HCT116 (cell line): ENCODE measurements around the gene TCF7. TPM values are rescaled to one million over a fixed set of nuclear protein-coding genes. Genes with fewer than 3 reads are reported as not detected.

Experiments used
- ATAC-seq: fragments of 200-7000 bp; cut with Tn5 transposase; 2 replicates; pipeline ENCODE4 v1.9.1; 2020; ENCODE audit warnings: mild to moderate bottlenecking, moderate library complexity
- BruUV-seq: library from RNA; stranded (reverse); fragments of 400-500 nt; replicated peaks from 2 replicates; lab custom pipeline; 2021; lab: Mats Ljungman, UMichigan
- CTCF ChIA-PET: fragments of 300-600 bp; sonication (Branson Sonifier 250); formaldehyde crosslinking; loops from one replicate; lab custom pipeline; 2021; ENCODE audit warnings: antibody characterized with exemption; lab: Charles Lee
- POLR2A ChIA-PET: fragments of 300-600, 350-600 bp; sonication (Branson Sonifier 250); formaldehyde crosslinking; loops from one replicate; lab custom pipeline; 2021; ENCODE audit warnings: antibody characterized with exemption; lab: Charles Lee
- RAD21 ChIA-PET, 2 experiments: fragments of 300-600 bp; sonication (Branson Sonifier 250); formaldehyde crosslinking; loops; one replicate each; lab custom pipeline; 2023; ENCODE audit warnings: low total read pairs in 2 of 2; ENCODE audit not compliant: uncharacterized antibody in 2 of 2, unreplicated experiment in 2 of 2, low non-redundant PET in 1 of 2; lab: Charles Lee
- DNase-seq: peaks from one replicate; pipeline ENCODE4 v3.0.0-alpha.2; 2010; ENCODE audit warnings: low read depth, low spot score
- H2AFZ ChIP-seq: fragments of 200-600 bp; shearing (Covaris generic), sonication (generic); 2 replicates; pipeline ENCODE4 v1.6.1; 2017; ENCODE audit warnings: low read depth, mixed run types, mixed read lengths, antibody characterized with exemption, low read length; ENCODE audit not compliant: poor library complexity, severe bottlenecking
- H3K27ac ChIP-seq: 2 replicates; pipeline ENCODE4 v1.5.1; 2012; ENCODE audit warnings: low read depth, low read length
- H3K27me3 ChIP-seq: fragments of 200-600 bp; sonication (generic); 2 replicates; pipeline ENCODE4 v1.6.1; 2016; ENCODE audit warnings: mixed run types, low read length, mixed read lengths; ENCODE audit not compliant: insufficient read depth
- H3K36me3 ChIP-seq, 2 experiments: fragments of 200-500 bp in 1 of 2; fragments of 200-600 bp in 1 of 2; sonication (Bioruptor generic) in 1 of 2; sonication (generic) in 1 of 2; 2 replicates each; pipeline versions ENCODE4 v1.5.1 to v1.6.1; 2014 to 2016; ENCODE audit warnings: low read length in 2 of 2, inconsistent platforms in 1 of 2, mixed read lengths in 1 of 2, mixed run types in 1 of 2; ENCODE audit not compliant: insufficient read depth in 2 of 2, control insufficient read depth in 1 of 2
- H3K4me1 ChIP-seq, 2 experiments: fragments of 200-600 bp in 1 of 2; sonication (generic) in 1 of 2; 2 replicates each; pipeline versions ENCODE4 v1.5.1 to v1.6.1; 2012 to 2017; ENCODE audit warnings: low read length in 2 of 2, inconsistent platforms in 1 of 2, mild to moderate bottlenecking in 1 of 2, mixed read lengths in 1 of 2, mixed run types in 1 of 2, moderate library complexity in 1 of 2; ENCODE audit not compliant: insufficient read depth in 2 of 2, control insufficient read depth in 1 of 2
- H3K4me2 ChIP-seq: fragments of 200-600 bp; sonication (generic); 2 replicates; pipeline ENCODE4 v1.6.1; 2017; ENCODE audit warnings: mixed run types, low read length, mixed read lengths
- H3K4me3 ChIP-seq, 2 experiments: fragments of 200-600 bp in 1 of 2; sonication (generic) in 1 of 2; replicated peaks in 1 of 2; 2 replicates each; pipeline ENCODE4 v1.5.1; 2011 to 2016; ENCODE audit warnings: low read length in 2 of 2, control low read depth in 1 of 2, low read depth in 1 of 2, mild to moderate bottlenecking in 1 of 2, mixed read lengths in 1 of 2, mixed run types in 1 of 2
- H3K79me2 ChIP-seq: fragments of 200-600 bp; sonication (generic); 2 replicates; pipeline ENCODE4 v1.6.1; 2017; ENCODE audit warnings: mild to moderate bottlenecking, mixed run types, low read length, moderate library complexity, mixed read lengths; ENCODE audit not compliant: insufficient read depth
- H3K9ac ChIP-seq: fragments of 200-600 bp; sonication (generic); 2 replicates; pipeline ENCODE4 v1.6.1; 2016; ENCODE audit warnings: low read length, mixed read lengths
- H3K9me2 ChIP-seq: fragments of 200-600 bp; sonication (generic), shearing (Covaris generic); 2 replicates; pipeline ENCODE4 v1.6.1; 2017; ENCODE audit warnings: mixed run types, mild to moderate bottlenecking, moderate library complexity; ENCODE audit not compliant: insufficient read depth
- H3K9me3 ChIP-seq, 2 experiments: fragments of 200-500 bp in 1 of 2; fragments of 200-600 bp in 1 of 2; sonication (Bioruptor generic) in 1 of 2; sonication (generic) in 1 of 2; 2 replicates each; pipeline ENCODE4 v1.6.1; 2014 to 2017; ENCODE audit warnings: low read length in 2 of 2, mixed read lengths in 2 of 2, inconsistent platforms in 1 of 2, low read depth in 1 of 2, mild to moderate bottlenecking in 1 of 2, mixed run types in 1 of 2, moderate library complexity in 1 of 2; ENCODE audit not compliant: control insufficient read depth in 1 of 2, insufficient read depth in 1 of 2
- H4K20me1 ChIP-seq: fragments of 200-600 bp; sonication (generic), shearing (Covaris generic); 2 replicates; pipeline ENCODE4 v1.6.1; 2017; ENCODE audit warnings: mixed run types, mild to moderate bottlenecking, moderate library complexity; ENCODE audit not compliant: insufficient read depth
- CBX3 ChIP-seq: IDR thresholded peaks from 2 replicates; pipeline ENCODE4 v1.6.1; 2012; ENCODE audit warnings: low read depth
- CEBPB ChIP-seq: IDR thresholded peaks from 2 replicates; pipeline ENCODE4 v1.6.1; 2012; ENCODE audit warnings: low read depth
- ELF1 ChIP-seq: IDR thresholded peaks from 2 replicates; pipeline ENCODE4 v1.6.1; 2012; ENCODE audit warnings: low read depth, borderline replicate concordance
- EZH2 ChIP-seq: fragments of 200-600 bp; sonication (generic); IDR thresholded peaks from 2 replicates; pipeline ENCODE4 v1.6.1; 2017; ENCODE audit warnings: antibody characterized with exemption, mixed run types
- EZH2phosphoT487 ChIP-seq: fragments of 200-600 bp; IDR thresholded peaks from 2 replicates; pipeline ENCODE4 v1.6.1; 2018; ENCODE audit warnings: antibody characterized with exemption, borderline replicate concordance
- JUND ChIP-seq: IDR thresholded peaks from 2 replicates; pipeline ENCODE4 v1.6.1; 2012
- POLR2AphosphoS5 ChIP-seq: IDR thresholded peaks from 2 replicates; pipeline ENCODE4 v1.6.1; 2011; ENCODE audit warnings: mild to moderate bottlenecking, low read depth, low read length, moderate library complexity
- RAD21 ChIP-seq: IDR thresholded peaks from 2 replicates; pipeline ENCODE4 v1.6.1; 2012; ENCODE audit warnings: low read depth, mild to moderate bottlenecking
- SIN3A ChIP-seq: IDR thresholded peaks from 2 replicates; pipeline ENCODE4 v1.6.1; 2012; ENCODE audit warnings: low read depth
- SP1 ChIP-seq: IDR thresholded peaks from 2 replicates; pipeline ENCODE4 v1.6.1; 2012; ENCODE audit warnings: low read depth
- SRF ChIP-seq: IDR thresholded peaks from 2 replicates; pipeline ENCODE4 v1.6.1; 2012; ENCODE audit warnings: low read depth
- TCF7L2 ChIP-seq: IDR thresholded peaks from 2 replicates; pipeline ENCODE4 v1.7.0; 2011; ENCODE audit warnings: borderline replicate concordance, inconsistent platforms; ENCODE audit not compliant: insufficient read depth, insufficient read length; ENCODE audit errors: extremely low read depth
- YY1 ChIP-seq: IDR thresholded peaks from 2 replicates; pipeline ENCODE4 v1.6.1; 2011; ENCODE audit warnings: low read length, low read depth, moderate library complexity, mild to moderate bottlenecking; ENCODE audit not compliant: insufficient replicate concordance; ENCODE audit errors: extremely low read depth
- ZFX ChIP-seq: fragments of 450-650 bp; IDR thresholded peaks from 2 replicates; pipeline ENCODE4 v1.6.1; 2017
- ZNF274 ChIP-seq: fragments of 200-500 bp; sonication (Bioruptor generic); IDR thresholded peaks from 2 replicates; pipeline ENCODE4 v1.6.1; 2014; ENCODE audit warnings: mild to moderate bottlenecking, low read depth, low read length, inconsistent platforms
- intact Hi-C: fragments of 100-400 bp; cut with micrococcal nuclease; formaldehyde crosslinking; loops from 2 replicates; pipeline ENCODE4 v1.10.0; 2022
- total RNA-seq: library from RNA; stranded (reverse); gene quantifications from one replicate; pipeline ENCODE4 v1.2.1, GENCODE V29; 2021; ENCODE audit not compliant: unreplicated experiment
- TF ChIP-seq, protein P1 (sequence below): IDR thresholded peaks from 2 replicates; pipeline ENCODE4 v1.6.1; 2012
- TF ChIP-seq, protein P2 (sequence below): IDR thresholded peaks from 2 replicates; pipeline ENCODE4 v1.6.1; 2012
- TF ChIP-seq, protein P3 (sequence below), 3 experiments: fragments of 200-600 bp in 1 of 3; sonication (generic) in 1 of 3; IDR thresholded peaks in 2 of 3; conservative IDR thresholded peaks in 1 of 3; 2 replicates each; pipeline ENCODE4 v1.5.1; 2012 to 2017; ENCODE audit warnings: low read depth in 2 of 3, low read length in 2 of 3, antibody characterized with exemption in 1 of 3, borderline replicate concordance in 1 of 3, control low read depth in 1 of 3, mild to moderate bottlenecking in 1 of 3, mixed read lengths in 1 of 3, mixed run types in 1 of 3, moderate library complexity in 1 of 3; ENCODE audit not compliant: insufficient read depth in 1 of 3

Gene TCF7
- total RNA-seq, 1 experiment from 2014 or later: 17.8 TPM

DNA sequence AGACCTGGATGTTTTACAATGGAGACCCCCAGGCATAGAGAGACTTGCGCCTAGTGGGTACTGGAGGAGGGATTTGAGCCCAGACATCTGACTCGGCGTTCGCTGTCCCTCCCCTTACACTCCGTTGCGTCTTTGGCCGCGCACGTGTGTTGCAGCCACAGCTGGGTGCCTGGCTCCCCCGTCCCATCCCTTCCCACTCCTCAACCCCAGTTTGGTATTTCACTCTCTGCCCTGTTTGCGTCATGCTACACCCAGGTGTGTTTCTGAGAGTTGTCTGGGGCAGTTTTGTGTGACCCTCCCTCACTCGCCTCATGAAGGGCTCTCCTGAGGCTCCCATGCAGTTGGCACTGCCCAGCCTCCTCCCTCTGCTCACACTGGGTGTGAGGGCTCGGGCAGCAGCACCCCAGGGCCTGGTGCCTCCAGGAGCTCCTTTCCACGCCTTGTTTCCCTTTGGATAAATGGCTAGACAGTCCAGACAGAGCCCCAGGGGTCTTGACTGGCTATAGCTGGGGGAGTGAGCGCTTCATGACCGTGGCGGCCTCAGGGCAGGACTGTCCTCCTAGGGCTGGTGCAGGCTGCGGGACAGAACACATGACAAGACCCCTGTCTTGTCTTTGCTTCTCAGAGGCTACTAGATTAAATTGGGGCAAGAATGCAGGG lies 13.6 kb downstream of the TCF7 start:
- BruUV-seq: no TSS peak
- Histone ChIP-seq H3K36me3 (peaks cover 0 to 2% of the 10 kb centered on the region in 2 experiments; a peak in 1 of 4 replicates), H3K27ac (no peak overlapping the region), H3K9ac (no peak overlapping the region), H4K20me1 (no peaks in the 10 kb centered on the region), H3K9me2 (no peaks in the 10 kb centered on the region), H3K27me3 (no peaks in the 10 kb centered on the region), H3K4me1 (peaks cover 22 to 37% of the 10 kb centered on the region in 2 experiments), H3K79me2 (0 out of 2 replicates have a peak, but pooled peaks cover 5% of the 10 kb centered on the region), H2AFZ (no peak overlapping the region), H3K9me3 (no peaks in the 10 kb centered on the region), H3K4me3 (no peak overlapping the region), H3K4me2 (no peak overlapping the region)
- intact Hi-C loops: loop anchor here (5.0 kb wide), 1 partner anchor 91 kb away; no protein-coding TSS in a partner anchor
- ChIA-PET CTCF (interaction anchor here (1.3 to 1.4 kb wide), 2 partner anchors 11 to 13 kb away, joined by 3 read pairs; no protein-coding TSS in a partner anchor), RAD21 (no interaction called here), POLR2A (no interaction called here)
- DNase-seq: no peak
- TF ChIP-seq CEBPB: no peak
- no peak for TF ChIP-seq ZFX
- TF ChIP-seq RAD21: no peak
- no peak for TF ChIP-seq JUND
- TF ChIP-seq EZH2: no peak
- TF ChIP-seq, protein P1, sequence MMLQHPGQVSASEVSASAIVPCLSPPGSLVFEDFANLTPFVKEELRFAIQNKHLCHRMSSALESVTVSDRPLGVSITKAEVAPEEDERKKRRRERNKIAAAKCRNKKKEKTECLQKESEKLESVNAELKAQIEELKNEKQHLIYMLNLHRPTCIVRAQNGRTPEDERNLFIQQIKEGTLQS: no peak
- TF ChIP-seq YY1: no peak
- TF ChIP-seq SIN3A: no peak
- no peak for TF ChIP-seq POLR2AphosphoS5
- TF ChIP-seq, protein P2, sequence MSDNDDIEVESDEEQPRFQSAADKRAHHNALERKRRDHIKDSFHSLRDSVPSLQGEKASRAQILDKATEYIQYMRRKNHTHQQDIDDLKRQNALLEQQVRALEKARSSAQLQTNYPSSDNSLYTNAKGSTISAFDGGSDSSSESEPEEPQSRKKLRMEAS: no peak
- TF ChIP-seq, protein P3, sequence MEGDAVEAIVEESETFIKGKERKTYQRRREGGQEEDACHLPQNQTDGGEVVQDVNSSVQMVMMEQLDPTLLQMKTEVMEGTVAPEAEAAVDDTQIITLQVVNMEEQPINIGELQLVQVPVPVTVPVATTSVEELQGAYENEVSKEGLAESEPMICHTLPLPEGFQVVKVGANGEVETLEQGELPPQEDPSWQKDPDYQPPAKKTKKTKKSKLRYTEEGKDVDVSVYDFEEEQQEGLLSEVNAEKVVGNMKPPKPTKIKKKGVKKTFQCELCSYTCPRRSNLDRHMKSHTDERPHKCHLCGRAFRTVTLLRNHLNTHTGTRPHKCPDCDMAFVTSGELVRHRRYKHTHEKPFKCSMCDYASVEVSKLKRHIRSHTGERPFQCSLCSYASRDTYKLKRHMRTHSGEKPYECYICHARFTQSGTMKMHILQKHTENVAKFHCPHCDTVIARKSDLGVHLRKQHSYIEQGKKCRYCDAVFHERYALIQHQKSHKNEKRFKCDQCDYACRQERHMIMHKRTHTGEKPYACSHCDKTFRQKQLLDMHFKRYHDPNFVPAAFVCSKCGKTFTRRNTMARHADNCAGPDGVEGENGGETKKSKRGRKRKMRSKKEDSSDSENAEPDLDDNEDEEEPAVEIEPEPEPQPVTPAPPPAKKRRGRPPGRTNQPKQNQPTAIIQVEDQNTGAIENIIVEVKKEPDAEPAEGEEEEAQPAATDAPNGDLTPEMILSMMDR (IDR thresholded peaks at IDR 0.05 in 2 of 3, conservative IDR thresholded peaks at IDR 0.05 in 1 of 3; ENCODE audit: borderline replicate concordance in 1 of 3, insufficient read depth in 1 of 3, low read depth in 2 of 3, low read length in 2 of 3): no peak
- TF ChIP-seq EZH2phosphoT487: no peak
- no peak for TF ChIP-seq TCF7L2
- no peak for TF ChIP-seq ZNF274
- TF ChIP-seq ELF1: no peak
- no peak for TF ChIP-seq CBX3
- TF ChIP-seq SRF: no peak
- TF ChIP-seq SP1: no peak
- no peak for ATAC-seq
